Thyroid gland (tissue), 4 donors: ENCODE data around the gene MID1.

Experiments
- CTCF ChIP-seq, 6 experiments: fragments of 200-600 bp in 3 of 6; fragments of 450-650 bp in 3 of 6; sonication (generic) in 3 of 6; IDR thresholded peaks; one replicate each; pipeline ENCODE4 v1.5.1; 2016 to 2019; ENCODE audit warnings: antibody characterized with exemption in 6 of 6, mild to moderate bottlenecking in 2 of 6, inconsistent platforms in 1 of 6, moderate library complexity in 1 of 6
- POLR2A ChIP-seq, 2 donors: fragments of 450-650 bp; IDR thresholded peaks; one replicate each; pipeline ENCODE4 v1.6.1; 2017; ENCODE audit warnings: antibody characterized with exemption in 2 of 2, mild to moderate bottlenecking in 2 of 2, moderate library complexity in 1 of 2

- TF ChIP-seq CTCF (IDR thresholded peaks at IDR 0.05) = no peak
- TF ChIP-seq POLR2A (IDR thresholded peaks at IDR 0.05) = no peak
Observed at GRCh38 chrX:10579112-10580011, 41.0 kb downstream of the MID1 start.
